HS-27A (cell line): ENCODE measurements around the gene LBR.
"Not testable (repeated sequence)": the region's sequence is repeated elsewhere in the genome, so short reads cannot be mapped to it uniquely, and the experiment has no call there.

Experiments
- DNase-seq: peaks from one replicate; pipeline ENCODE4 v3.0.0-alpha.2; 2012; ENCODE audit warnings: low read depth, missing footprints

The LBR gene

GRCh38 chr1:225427235-225428067 lies at the start of gene LBR:
Gene LBR (minus strand): TSS chr1:225428038. CDS start chr1:225424075, 3,963 bp downstream.
- no peak for DNase-seq

GRCh38 chr1:225477296-225477911 lies 49.6 kb upstream of the LBR start:
- DNase-seq = no peak

DNA sequence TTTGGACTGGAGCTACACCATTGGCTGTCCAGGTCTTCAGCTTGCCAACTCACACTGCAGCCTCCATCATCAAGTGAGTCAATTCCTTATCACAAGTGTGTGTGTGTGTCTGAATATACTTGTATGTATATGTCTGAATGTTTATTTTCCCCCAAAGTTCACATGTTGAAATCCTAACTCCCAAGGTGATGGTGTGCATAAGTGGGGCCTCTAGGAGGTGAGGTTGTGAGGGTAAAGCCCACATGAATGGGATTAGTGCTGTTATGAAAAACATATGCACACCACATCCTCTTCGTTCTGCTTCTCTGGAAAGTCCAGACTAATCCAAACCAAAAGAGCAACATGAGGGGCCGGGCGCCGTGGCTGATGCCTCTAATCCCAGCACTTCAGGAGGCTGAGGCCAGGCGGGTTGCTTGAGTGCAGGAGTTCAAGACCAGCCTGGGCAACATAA lies 48.7 kb upstream of the LBR start:
- no peak for DNase-seq

GRCh38 chr1:225476100-225476511 lies 48.3 kb upstream of the LBR start:
- no peak for DNase-seq

DNA sequence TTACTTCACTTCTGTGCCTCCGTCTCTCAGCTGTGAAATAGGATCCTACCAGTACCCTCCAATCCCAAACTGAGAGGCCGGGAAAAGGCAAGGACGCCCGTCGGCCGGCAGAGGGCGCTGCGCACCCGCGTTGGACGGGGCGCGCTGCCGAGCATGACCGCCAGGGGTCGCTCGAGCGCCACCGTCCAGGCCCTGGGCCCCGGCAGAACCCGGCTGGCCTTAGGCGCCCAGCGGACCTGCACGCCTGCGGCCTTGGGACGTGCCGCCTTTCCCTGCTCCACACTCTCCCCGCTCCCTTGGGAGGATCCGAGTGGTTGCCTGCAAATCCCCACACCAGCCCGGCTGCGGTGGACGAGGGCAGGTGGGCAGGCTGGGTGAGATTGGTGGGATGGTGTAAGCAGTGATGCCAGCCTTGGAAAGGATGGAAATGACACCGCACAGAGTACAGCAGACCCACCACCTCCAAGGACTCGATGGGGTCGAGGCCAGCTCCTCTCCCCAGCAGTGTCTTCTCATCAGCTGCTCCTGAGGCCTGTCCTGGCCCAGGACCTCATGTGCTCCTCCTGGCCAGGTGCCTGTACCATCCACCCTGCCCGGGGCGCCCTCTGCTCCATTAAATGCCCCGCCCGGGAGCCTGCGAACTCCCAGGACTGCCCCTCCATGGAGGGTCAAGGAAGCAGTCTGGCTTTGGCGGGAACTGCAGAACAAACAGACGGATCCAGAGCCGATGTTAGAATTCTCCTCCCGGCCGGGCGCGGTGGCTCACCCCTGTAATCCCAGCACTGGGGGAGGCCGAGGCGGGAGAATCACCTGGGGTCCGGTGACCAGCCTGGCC lies 47.4 kb upstream of the LBR start:
- no peak for DNase-seq

- DNase-seq = no peak
These were observed 46.7 kb upstream of the LBR start for GRCh38 chr1:225474439-225474985.

- not testable (repeated sequence) for DNase-seq
These were observed 46.0 kb upstream of the LBR start for GRCh38 chr1:225473676-225474438.

- not testable (repeated sequence) for DNase-seq
These were observed 45.4 kb upstream of the LBR start for GRCh38 chr1:225473266-225473665.

DNA sequence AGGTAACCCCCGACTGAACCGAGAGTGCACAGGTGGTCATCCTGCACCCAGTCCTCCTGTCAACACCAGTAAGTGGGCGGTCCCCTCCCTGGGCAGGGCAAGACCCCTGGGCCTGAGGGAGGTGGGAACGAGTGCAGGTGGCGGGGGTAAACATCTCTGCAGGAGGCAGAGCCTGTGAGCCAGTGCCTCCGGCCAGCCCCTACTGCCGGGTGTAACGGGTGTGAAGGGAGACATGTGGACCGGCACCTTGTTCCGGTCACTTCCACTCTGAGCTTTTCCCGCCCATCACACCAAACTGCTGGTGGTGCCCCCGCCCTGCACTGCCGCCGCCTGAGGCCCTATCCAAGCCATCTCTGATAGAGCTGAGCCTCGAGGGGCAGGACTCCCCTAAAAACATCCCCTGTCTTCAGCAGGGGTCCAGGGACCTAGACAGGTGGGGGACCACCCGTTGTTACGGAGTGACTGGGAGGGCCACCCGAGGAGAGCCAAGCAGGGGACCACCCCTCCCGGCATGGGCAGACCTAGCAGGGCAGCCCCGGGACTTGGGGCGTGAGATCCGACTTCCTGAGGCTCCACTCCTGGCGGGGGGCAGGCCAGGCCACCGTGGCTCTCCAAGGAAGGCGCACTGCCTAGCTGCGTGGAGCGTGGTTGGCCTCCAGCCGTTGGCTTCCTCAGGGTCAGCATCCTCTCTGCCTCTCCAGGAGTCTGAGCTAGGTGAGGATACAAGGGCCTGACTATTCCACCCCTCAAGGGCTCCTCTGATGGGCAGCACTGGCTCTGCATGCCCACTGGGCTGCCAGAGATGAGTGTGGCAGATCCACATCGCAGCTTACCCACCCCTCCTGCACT lies 43.8 kb upstream of the LBR start:
- no peak for DNase-seq

DNA sequence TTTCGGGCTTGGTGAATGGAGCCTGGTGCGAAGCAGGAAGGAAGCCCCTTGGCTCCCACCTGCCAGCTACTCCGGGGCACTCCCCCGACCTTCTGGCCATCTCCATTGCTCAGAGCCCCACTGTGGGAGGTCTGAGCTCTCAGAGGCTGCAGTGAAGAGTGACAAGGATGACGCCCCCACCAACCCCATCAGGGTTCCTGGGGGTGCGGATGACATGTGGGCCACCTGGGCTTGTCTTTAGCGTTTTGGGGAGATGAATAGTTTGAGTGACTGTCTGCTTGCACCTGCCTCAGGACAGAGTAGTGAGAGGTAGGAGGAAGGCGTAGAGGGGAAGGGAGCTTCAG lies 43.2 kb upstream of the LBR start:
- DNase-seq = no peak

- no peak for DNase-seq
These were observed 42.6 kb upstream of the LBR start for GRCh38 chr1:225470211-225471108.

DNA sequence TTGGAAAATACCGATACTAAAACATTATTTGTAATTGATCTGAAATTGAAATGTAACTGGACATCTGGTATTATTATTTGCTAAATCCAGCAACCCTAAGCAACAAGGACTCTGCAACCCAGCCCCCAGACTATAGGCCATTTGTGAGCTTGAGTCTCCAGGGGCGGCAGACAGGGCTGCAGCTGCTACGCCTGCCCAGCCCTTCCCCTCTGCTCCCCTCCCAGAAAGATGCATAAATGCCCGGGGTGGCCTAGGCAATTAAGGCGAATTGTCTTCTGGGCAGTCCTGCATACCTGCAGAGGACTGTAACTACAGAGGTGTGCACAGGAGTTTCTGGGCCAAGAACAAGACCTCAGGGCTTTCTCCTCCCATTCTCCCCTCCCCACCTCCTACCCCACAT lies 41.2 kb upstream of the LBR start:
- no peak for DNase-seq

DNA sequence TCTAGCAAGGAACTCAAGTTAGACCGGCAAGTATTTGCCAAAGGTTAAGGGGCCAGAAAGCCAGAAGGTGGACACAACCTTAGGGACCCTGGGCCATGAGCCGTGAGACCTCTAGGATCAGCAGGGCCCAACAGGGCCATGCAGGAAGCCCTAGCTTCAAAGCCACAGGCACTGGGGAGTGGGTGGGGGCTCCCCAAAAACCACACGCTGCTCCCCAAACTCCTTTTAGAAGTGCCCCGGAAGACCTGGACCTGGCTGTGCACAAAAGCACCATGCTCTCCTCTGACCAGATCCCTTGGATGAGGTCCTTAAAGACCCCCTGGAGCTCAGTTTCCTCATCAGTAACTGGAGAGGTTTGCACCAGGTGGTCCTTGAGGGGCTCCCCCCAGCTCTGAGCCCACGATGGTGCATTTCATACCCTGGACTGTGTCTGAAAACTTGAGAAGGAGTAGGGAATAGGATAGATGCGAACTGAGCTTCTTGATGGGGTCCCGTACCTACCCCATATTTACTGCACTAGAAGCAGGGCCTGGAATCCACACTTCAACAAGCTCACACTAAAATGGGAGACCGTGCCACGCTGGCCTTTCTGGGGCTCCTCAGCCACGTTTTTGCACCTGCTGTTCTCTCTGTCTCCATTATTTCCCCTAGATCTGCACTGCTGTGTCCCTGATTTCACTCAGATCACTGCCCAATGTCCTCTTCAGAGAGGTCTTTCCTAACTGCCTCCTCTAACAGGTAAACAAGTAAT lies 40.6 kb upstream of the LBR start:
- DNase-seq = no peak

DNA sequence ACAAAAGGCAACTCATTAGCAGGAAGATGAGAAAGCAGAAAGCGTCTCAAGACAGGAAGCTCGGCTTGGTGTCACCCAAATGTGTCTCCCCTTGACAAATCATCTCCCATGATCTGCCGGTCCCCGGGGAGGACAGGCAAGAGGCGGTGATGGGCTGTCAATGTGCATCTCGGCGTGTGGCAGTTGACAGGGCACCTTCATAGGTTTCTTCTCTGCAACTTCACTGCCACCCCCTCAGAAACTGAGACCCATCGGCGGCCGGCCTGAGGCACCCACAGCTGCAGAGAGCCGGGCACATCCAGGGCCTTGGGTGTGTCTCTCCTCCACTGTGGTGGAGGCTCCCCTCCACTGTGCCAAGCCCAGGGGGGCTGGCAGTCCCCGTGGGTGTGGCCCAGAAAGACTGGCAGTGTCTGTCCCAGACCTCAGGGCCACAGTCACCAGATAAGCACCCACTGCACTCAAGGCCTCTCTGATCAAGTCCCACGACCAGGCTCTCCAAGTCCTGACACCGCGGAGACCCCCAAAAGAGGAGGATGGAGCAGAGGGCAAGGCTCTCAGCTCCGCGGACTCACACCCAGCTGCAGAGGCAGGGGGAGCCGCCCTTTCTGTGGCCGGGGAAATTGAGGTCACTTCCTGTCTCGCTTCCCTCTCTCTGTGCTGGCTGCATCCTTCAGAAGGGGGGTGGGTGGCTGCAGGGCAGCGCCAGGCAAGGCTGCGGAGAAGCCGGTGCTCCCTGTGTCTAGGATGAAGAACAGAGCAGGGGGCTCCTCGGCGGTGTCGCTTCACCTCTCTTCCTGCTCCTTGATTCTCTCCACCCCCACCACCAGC lies 39.6 kb upstream of the LBR start:
- no peak for DNase-seq

DNA sequence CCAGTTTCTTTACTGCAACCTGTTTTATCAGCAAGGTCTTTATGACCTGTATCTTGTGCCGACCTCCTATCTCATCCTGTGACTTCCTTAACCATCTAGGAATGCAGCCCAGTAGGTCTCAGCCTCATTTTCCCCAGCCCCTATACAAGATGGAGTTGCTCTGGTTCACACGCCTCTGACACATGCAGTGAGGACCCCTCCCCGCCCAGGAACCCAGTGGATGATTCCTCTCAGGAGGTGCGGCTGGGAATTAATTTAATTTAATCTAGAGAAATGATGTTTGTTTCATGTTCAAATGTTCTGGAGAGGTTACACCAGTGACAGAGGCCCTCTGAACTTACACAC lies 39.0 kb upstream of the LBR start:
- no peak for DNase-seq

DNA sequence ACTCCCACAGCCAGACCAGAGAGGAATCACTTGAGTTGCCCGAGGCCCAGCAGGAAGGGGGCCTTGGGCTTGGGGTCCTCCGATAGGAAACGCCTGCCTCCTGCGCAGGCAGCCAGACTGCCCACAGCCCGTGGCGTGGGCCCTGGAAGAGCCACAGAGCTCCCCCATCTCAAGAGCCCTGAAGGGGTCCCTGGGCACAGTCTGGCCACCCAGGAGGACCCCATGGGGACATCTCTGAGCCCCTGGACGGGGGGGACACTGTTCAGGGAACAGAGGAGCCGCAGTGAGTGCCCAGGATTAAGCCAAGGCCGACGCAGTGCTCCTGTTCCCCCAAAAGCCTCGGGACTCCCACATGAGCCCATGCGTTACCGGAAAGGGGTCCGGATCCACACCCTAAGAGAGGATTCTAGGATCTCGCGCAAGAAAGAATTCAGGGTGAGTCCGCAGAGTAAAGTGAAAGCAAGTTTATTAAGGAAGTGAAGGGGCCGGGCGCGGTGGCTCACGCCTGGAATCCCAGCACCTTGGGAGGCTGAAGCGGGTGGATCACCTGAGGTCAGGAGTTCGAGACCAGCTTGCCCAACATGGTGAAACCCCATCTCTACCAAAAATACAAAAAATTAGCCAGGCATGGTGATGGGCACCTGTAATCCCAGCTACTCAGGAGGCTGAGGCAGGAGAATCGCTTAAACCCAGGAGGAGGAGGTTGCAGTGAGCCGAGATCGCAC lies 38.1 kb upstream of the LBR start:
- DNase-seq = no peak
